A673 (cell line): ENCODE data around the gene ZNF503.

Experiments used
- EZH2 ChIP-seq: fragments of 200-600 bp; sonication (generic); IDR thresholded peaks from 2 replicates; pipeline ENCODE4 v1.6.1; 2017; ENCODE audit warnings: borderline replicate concordance, low read depth, mild to moderate bottlenecking, mixed read lengths, antibody characterized with exemption, low read length; ENCODE audit not compliant: poor library complexity, severe bottlenecking
- TF ChIP-seq, protein P1 (sequence below): fragments of 300-800, 200-600 bp; sonication (generic); conservative IDR thresholded peaks from 2 replicates; pipeline ENCODE4 v1.5.1; 2017; ENCODE audit warnings: low read depth, mild to moderate bottlenecking, antibody characterized with exemption, low read length, moderate library complexity, mixed read lengths

DNA sequence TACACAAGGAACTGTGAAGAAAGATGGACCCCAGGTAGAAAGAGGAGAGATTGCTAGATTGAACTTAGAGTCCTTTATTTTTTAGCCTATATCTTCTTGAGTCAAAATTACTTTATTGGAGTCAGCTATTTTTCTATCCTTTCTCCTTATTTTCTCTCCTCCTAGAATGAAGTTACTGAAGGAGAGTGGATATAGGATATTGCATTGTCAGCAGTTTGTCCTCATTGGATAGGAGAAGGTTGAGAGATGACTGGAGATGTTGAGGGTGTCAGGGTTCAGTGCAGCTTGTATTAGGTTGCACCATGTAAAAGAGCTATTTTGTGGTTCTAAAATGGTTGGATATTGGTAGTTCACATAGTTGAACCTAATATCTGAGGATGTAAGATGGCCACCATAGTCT lies 35.3 kb upstream of the ZNF503 start:
- TF ChIP-seq, protein P1, sequence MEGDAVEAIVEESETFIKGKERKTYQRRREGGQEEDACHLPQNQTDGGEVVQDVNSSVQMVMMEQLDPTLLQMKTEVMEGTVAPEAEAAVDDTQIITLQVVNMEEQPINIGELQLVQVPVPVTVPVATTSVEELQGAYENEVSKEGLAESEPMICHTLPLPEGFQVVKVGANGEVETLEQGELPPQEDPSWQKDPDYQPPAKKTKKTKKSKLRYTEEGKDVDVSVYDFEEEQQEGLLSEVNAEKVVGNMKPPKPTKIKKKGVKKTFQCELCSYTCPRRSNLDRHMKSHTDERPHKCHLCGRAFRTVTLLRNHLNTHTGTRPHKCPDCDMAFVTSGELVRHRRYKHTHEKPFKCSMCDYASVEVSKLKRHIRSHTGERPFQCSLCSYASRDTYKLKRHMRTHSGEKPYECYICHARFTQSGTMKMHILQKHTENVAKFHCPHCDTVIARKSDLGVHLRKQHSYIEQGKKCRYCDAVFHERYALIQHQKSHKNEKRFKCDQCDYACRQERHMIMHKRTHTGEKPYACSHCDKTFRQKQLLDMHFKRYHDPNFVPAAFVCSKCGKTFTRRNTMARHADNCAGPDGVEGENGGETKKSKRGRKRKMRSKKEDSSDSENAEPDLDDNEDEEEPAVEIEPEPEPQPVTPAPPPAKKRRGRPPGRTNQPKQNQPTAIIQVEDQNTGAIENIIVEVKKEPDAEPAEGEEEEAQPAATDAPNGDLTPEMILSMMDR = no peak
- no peak for TF ChIP-seq EZH2
